Tibial nerve (tissue), 3 donors: ENCODE results near the gene SULT2A1.

ENCODE experiments used
- POLR2A ChIP-seq, 2 donors: fragments of 450-650 bp; IDR thresholded peaks; one replicate each; pipeline ENCODE4 v1.6.1; 2017; ENCODE audit warnings: antibody characterized with exemption in 2 of 2, mild to moderate bottlenecking in 2 of 2, moderate library complexity in 2 of 2
- TF ChIP-seq, protein P1 (sequence below), 5 experiments: fragments of 200-600 bp in 3 of 5; fragments of 450-650 bp in 2 of 5; sonication (generic) in 3 of 5; IDR thresholded peaks; one replicate each; pipeline ENCODE4 v1.5.1; 2016 to 2019; ENCODE audit warnings: antibody characterized with exemption in 5 of 5, mild to moderate bottlenecking in 3 of 5, moderate library complexity in 2 of 5

- TF ChIP-seq, protein P1, sequence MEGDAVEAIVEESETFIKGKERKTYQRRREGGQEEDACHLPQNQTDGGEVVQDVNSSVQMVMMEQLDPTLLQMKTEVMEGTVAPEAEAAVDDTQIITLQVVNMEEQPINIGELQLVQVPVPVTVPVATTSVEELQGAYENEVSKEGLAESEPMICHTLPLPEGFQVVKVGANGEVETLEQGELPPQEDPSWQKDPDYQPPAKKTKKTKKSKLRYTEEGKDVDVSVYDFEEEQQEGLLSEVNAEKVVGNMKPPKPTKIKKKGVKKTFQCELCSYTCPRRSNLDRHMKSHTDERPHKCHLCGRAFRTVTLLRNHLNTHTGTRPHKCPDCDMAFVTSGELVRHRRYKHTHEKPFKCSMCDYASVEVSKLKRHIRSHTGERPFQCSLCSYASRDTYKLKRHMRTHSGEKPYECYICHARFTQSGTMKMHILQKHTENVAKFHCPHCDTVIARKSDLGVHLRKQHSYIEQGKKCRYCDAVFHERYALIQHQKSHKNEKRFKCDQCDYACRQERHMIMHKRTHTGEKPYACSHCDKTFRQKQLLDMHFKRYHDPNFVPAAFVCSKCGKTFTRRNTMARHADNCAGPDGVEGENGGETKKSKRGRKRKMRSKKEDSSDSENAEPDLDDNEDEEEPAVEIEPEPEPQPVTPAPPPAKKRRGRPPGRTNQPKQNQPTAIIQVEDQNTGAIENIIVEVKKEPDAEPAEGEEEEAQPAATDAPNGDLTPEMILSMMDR (IDR thresholded peaks at IDR 0.05) = no peak
- TF ChIP-seq POLR2A (IDR thresholded peaks at IDR 0.05) = no peak
These were observed 50.1 kb downstream of the SULT2A1 start for GRCh38 chr19:47836038-47836437.
